ENCODE results near the gene USF3.

- TF ChIP-seq POLR2AphosphoS5 (IDR thresholded peaks at IDR 0.05; ENCODE audit: low read depth, low read length) (no peak), REST (IDR thresholded peaks at IDR 0.05; ENCODE audit: low read depth) (no peak), CTCF (IDR thresholded peaks at IDR 0.05 in 2 of 3, conservative IDR thresholded peaks at IDR 0.05 in 1 of 3; ENCODE audit: borderline replicate concordance in 1 of 3, insufficient read depth in 1 of 3, low read depth in 2 of 3, low read length in 2 of 3) (no peak)
These were observed 36.0 kb downstream of the USF3 start for GRCh38 chr3:113660458-113660857.
